Thyroid gland (tissue), 4 donors: ENCODE measurements around the gene CLDN11. TPM values are rescaled to one million over a fixed set of nuclear protein-coding genes. Genes with fewer than 3 reads are reported as not detected.

Source experiments
- DNase-seq, 2 donors: peaks; one replicate each; pipeline ENCODE4 v3.0.0-alpha.2; 2019
- H3K27ac ChIP-seq, 3 donors: fragments of 200-600 bp; sonication (generic); 1 replicate in 2 of 3; 2 replicates in 1 of 3; pipeline ENCODE4 v1.5.1; 2016 to 2019; ENCODE audit warnings: mild to moderate bottlenecking in 1 of 3, moderate library complexity in 1 of 3
- H3K27me3 ChIP-seq: fragments of 200-600 bp; sonication (generic); one replicate; pipeline ENCODE4 v1.5.1; 2019
- H3K36me3 ChIP-seq, 2 donors: fragments of 200-600 bp; sonication (generic); one replicate each; pipeline ENCODE4 v1.5.1; 2016 to 2019
- H3K4me1 ChIP-seq, 2 donors: fragments of 200-600 bp; sonication (generic); one replicate each; pipeline ENCODE4 v1.5.1; 2017 to 2019
- H3K4me3 ChIP-seq, 3 donors: fragments of 200-600 bp; sonication (generic); replicated peaks in 1 of 3; 1 replicate in 2 of 3; 2 replicates in 1 of 3; pipeline ENCODE4 v1.5.1; 2016; ENCODE audit warnings: mild to moderate bottlenecking in 1 of 3
- H3K9me3 ChIP-seq: fragments of 200-600 bp; sonication (generic); one replicate; pipeline ENCODE4 v1.5.1; 2017
- POLR2A ChIP-seq, 2 donors: fragments of 450-650 bp; IDR thresholded peaks; one replicate each; pipeline ENCODE4 v1.6.1; 2017; ENCODE audit warnings: antibody characterized with exemption in 2 of 2, mild to moderate bottlenecking in 2 of 2, moderate library complexity in 1 of 2
- WGBS, 2 donors: methylation state at CpG; one replicate each; pipeline ENCODE4 v1.1.5; 2017; 5-methylcytosine and 5-hydroxymethylcytosine counted together
- intact Hi-C: fragments of 100-400 bp; cut with DNase I; formaldehyde crosslinking; loops from one replicate; pipeline ENCODE4 v1.15.1; 2023
- total RNA-seq, 4 donors: library from RNA; depleted of rRNA; stranded (reverse); fragments of >200 nt; gene quantifications; one replicate each; pipeline ENCODE4 v1.2.3, GENCODE V29; 2016
- TF ChIP-seq, protein P1 (sequence below), 6 experiments: fragments of 200-600 bp in 3 of 6; fragments of 450-650 bp in 3 of 6; sonication (generic) in 3 of 6; IDR thresholded peaks; one replicate each; pipeline ENCODE4 v1.5.1; 2016 to 2019; ENCODE audit warnings: antibody characterized with exemption in 6 of 6, mild to moderate bottlenecking in 2 of 6, inconsistent platforms in 1 of 6, moderate library complexity in 1 of 6

CLDN11 gene
- 1 to 10 TPM; 3.2 to 6.6 (median 4.6) TPM for total RNA-seq

GRCh38 chr3:170418422-170419398 is at the start of gene CLDN11:
Gene CLDN11, plus strand, starts transcription at chr3:170418868. Its CDS starts 199 bp downstream, at chr3:170419067.
- TF ChIP-seq, protein P1, sequence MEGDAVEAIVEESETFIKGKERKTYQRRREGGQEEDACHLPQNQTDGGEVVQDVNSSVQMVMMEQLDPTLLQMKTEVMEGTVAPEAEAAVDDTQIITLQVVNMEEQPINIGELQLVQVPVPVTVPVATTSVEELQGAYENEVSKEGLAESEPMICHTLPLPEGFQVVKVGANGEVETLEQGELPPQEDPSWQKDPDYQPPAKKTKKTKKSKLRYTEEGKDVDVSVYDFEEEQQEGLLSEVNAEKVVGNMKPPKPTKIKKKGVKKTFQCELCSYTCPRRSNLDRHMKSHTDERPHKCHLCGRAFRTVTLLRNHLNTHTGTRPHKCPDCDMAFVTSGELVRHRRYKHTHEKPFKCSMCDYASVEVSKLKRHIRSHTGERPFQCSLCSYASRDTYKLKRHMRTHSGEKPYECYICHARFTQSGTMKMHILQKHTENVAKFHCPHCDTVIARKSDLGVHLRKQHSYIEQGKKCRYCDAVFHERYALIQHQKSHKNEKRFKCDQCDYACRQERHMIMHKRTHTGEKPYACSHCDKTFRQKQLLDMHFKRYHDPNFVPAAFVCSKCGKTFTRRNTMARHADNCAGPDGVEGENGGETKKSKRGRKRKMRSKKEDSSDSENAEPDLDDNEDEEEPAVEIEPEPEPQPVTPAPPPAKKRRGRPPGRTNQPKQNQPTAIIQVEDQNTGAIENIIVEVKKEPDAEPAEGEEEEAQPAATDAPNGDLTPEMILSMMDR (IDR thresholded peaks at IDR 0.05) = peak in 1 of 6 experiments; percentile 5
- TF ChIP-seq POLR2A (IDR thresholded peaks at IDR 0.05) = no peak
- no peaks in the 10 kb centered on the region for H3K9me3 ChIP-seq
- H3K36me3 ChIP-seq = no peaks in the 10 kb centered on the region
- intact Hi-C loops = loop anchor here (5.0 kb wide), 2 partner anchors 274 to 394 kb away; no protein-coding TSS in a partner anchor
- WGBS, 2 donors = 5 to 13% methylated on average over 25 to 27 of the region's 79 CpGs
- H3K4me1 ChIP-seq = peaks cover 11 to 13% of the 10 kb centered on the region in 2 donors
- H3K27ac ChIP-seq = no peak within 1 kb of the TSS
- H3K4me3 ChIP-seq = peak within 1 kb of the TSS in 2 of 3 donors; percentile 31 to 48
- DNase-seq = peak; percentile 41 to 43
- H3K27me3 ChIP-seq = no peaks in the 10 kb centered on the region

GRCh38 chr3:170368921-170369320 is 49.7 kb upstream of the CLDN11 start:
- Histone ChIP-seq H3K9me3 (no peaks in the 10 kb centered on the region), H3K27me3 (no peaks in the 10 kb centered on the region), H3K4me1 (peaks cover 6 to 23% of the 10 kb centered on the region in 2 donors), H3K36me3 (no peaks in the 10 kb centered on the region), H3K27ac (no peak overlapping the region), H3K4me3 (no peak overlapping the region)
- 71 to 87% methylated on average over 2 of the region's 2 CpGs for WGBS, 2 donors
- TF ChIP-seq, protein P1 (IDR thresholded peaks at IDR 0.05) = peak in 3 of 6 experiments; percentile 7 to 39 (median 15)
- no peak for TF ChIP-seq POLR2A (IDR thresholded peaks at IDR 0.05)
- DNase-seq = no peak
- intact Hi-C loops = no loop called here

GRCh38 chr3:170372190-170372879 is 46.3 kb upstream of the CLDN11 start:
- H3K36me3 ChIP-seq = no peaks in the 10 kb centered on the region
- intact Hi-C loops = no loop called here
- H3K4me3 ChIP-seq = no peak overlapping the region
- H3K27ac ChIP-seq = no peak overlapping the region
- H3K27me3 ChIP-seq = no peaks in the 10 kb centered on the region
- WGBS, 2 donors = 58 to 66% methylated on average over 2 of the region's 2 CpGs
- TF ChIP-seq, protein P1 (IDR thresholded peaks at IDR 0.05) = no peak
- TF ChIP-seq POLR2A (IDR thresholded peaks at IDR 0.05) = no peak
- H3K9me3 ChIP-seq = no peaks in the 10 kb centered on the region
- DNase-seq = no peak
- H3K4me1 ChIP-seq = peaks cover 0 to 29% of the 10 kb centered on the region in 2 donors

GRCh38 chr3:170383567-170383966 is 35.1 kb upstream of the CLDN11 start:
- Histone ChIP-seq H3K27ac (no peak overlapping the region), H3K27me3 (no peaks in the 10 kb centered on the region), H3K4me1 (peaks cover 0 to 4% of the 10 kb centered on the region in 2 donors), H3K36me3 (peaks cover 20 to 31% of the 10 kb centered on the region in 2 donors), H3K9me3 (no peaks in the 10 kb centered on the region), H3K4me3 (no peak overlapping the region)
- no peak for TF ChIP-seq POLR2A (IDR thresholded peaks at IDR 0.05)
- TF ChIP-seq, protein P1 (IDR thresholded peaks at IDR 0.05) = no peak
- WGBS, 2 donors = 88 to 100% methylated on average over 1 of the region's 1 CpG
- DNase-seq = no peak
- intact Hi-C loops = no loop called here
